ENCODE results near the gene LTC4S. TPM values are rescaled to one million over a fixed set of nuclear protein-coding genes. Genes with fewer than 3 reads are reported as not detected.
A peak's percentile ranks its signal among the peaks of the same experiment; 100 is the strongest.
"Not testable (repeated sequence)": the region's sequence is repeated elsewhere in the genome, so short reads cannot be mapped to it uniquely, and the experiment has no call there.

Gene LTC4S, protein sequence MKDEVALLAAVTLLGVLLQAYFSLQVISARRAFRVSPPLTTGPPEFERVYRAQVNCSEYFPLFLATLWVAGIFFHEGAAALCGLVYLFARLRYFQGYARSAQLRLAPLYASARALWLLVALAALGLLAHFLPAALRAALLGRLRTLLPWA
- 10 to 100 TPM; 19.7 to 20.3 TPM for total RNA-seq
- long read RNA-seq, donor 1, partial matches to known transcripts: 2 of 16 reads
- long read RNA-seq, donor 1, other reads (novel, unspliced or antisense): 5 of 16 reads
- long read RNA-seq, donor 2, partial matches to known transcripts: 0 of 3 reads
- long read RNA-seq, donor 2, other reads (novel, unspliced or antisense): 2 of 3 reads

DNA sequence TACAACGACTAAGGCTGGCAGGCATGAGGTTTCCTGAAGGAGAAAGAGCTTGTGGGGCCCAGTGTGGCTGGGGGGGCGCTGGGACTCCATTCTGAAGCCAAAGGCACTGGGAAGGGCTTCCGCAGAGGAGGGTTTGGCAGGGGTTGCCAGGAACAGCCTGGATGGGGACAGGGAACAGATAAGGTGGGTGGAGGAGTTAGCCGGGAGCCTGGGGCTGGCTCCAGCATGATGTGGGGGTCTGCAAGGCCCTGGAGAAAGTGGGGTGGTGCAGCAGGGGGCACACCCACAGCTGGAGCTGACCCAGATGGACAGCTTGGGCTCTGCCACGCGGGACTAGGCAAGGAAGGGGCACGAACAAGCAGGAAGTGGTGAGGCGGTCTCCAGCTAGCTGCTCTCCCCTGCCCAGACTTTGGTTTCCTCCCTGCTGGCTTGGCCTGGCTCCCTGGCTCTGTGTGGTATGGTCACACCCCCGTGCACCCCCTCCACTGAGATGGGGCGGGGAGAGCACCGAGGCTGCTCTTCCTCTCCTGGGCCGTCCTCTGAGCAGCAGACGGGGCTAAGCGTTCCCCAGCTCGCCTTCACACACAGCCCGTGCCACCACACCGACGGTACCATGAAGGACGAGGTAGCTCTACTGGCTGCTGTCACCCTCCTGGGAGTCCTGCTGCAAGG lies at the start of gene LTC4S:
TSS of gene LTC4S (plus strand) at position 519 of the 672 bp plus-strand sequence. CDS start at position 614, 95 bp downstream.
- intact Hi-C loops (cut with DNase I): no loop called here
- DNase-seq (ENCODE audit: low spot score): peak; percentile 96

DNA sequence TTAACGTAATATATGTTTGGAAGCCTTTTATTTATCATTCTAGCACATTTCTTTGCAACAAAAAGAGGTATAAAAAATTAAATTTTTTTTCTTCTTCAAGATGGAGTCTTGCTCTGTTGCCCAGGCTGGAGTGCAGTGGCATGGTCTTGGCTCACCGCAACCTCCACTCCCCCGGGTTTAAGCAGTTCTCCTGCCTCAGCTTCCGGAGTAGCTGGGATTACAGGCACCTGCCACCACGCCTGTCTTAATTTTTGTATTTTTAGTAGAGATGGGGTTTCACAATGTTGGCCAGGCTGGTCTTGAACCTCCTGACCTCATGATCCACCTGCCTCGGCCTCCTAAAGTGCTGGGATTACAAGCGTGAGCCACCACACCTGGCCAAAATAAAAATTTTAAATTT lies 49.7 kb upstream of the LTC4S start:
- DNase-seq (ENCODE audit: low spot score); intact Hi-C loops (cut with DNase I): not testable (repeated sequence)

DNA sequence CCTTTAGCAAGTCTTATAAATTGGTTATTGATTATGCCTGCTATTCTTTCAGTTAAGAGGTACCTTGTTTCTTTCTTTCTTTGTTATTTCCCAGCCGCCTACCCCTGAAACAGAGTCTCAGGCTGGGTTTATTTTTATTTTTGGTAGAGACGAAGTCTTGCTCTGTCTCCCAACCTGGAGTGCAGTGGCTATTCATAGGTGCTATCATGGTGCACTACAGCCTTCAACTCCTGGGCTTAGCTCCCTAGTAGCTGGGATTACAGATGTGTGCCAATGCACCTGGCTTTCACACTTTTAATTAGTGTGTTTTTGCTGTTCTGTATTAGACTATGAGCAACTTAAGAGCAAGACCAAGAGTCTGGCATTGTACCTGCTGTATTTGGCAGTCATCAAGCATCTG lies 46.9 kb upstream of the LTC4S start:
- no peak for DNase-seq (ENCODE audit: low spot score)
- intact Hi-C loops (cut with DNase I): no loop called here

DNA sequence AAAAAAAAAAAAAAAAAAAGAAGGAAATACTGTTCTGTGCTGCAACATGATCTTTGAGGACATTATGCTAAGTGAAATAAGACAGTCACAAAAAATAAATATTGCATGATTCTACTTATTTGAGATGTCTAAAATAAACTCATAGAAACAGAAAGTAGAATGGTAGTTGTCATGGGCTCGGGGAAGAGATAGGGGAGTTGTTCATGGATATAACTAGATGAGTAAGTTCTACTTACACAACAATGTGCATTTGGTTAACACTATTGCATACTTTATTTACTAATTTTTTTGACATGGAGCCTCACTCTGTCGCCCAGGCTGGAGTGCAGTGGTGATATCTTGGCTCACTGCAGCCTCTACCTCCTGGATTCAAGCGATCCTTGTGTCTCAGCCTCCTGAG lies 46.0 kb upstream of the LTC4S start:
- no peak for DNase-seq (ENCODE audit: low spot score)
- intact Hi-C loops (cut with DNase I): no loop called here

DNA sequence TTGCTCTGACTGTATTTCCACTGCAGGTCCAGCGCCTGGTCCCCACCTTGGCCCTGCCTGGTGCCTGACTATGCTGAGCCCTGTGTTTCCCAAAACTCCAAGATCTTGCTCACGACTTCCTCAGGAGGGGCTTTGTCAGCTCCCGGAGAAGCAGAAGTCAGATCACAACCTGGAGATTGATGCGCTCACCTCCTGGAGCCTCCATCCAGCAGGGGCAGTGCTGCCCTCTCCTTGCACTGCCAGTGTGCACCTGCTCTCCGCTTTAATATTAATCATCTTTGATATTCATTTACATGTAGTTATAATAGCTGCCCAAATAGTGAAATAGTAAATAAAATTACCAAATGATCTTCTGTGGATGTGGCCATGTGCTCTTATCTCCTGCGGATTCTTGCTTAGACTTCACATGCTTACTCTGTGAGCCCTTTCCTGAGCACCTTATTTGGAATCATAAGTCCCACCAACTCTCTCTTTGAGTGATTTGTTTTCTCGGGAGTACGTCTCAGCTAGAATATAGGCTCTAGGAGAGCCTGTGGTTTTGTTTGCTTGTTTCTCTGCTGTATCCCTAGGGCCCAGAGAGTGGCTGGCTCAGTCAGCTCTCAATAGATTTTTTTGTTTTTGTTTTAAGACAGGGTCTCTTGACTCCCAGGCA lies 43.8 kb upstream of the LTC4S start:
- intact Hi-C loops (cut with DNase I): no loop called here
- DNase-seq (ENCODE audit: low spot score): no peak

DNA sequence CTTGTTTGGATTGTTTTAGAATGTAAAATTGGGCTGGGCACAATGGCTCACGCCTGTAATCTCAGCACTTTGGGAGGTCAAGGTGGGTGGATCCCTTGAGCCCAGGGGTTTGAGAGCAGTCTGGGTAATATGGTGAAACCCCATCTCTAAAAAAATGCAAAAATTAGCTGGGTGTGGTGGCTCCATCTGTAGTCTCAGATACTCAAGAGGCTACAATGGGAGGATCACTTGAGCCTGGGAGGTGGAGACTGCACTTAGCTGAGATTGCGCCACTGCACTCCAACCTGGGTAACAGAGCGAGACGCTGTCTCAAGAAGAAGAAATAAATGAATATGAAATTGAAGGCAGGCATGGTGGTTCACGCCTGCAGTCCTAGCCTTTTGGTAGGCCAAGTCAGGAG lies 39.8 kb upstream of the LTC4S start:
- intact Hi-C loops (cut with DNase I): no loop called here
- no peak for DNase-seq (ENCODE audit: low spot score)

DNA sequence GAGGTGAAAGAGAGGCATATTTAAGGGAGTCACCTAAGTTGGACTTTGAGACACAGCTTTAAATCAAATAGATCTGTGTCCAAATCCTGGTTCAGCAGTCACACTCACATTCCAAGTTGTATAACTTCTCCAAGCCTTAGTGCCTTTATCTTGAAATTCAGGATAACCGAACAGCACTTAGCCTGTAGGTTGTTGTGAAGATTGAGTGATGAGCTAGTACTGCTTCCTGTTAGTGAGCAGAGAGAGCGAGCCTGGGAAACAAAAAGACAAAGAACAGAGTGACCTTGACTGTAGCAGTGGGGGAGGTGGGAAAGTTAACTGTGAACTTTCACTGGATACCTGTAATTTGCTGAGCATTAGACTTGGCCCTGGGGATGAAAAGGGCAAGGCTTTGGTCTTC lies 38.8 kb upstream of the LTC4S start:
- intact Hi-C loops (cut with DNase I): no loop called here
- no peak for DNase-seq (ENCODE audit: low spot score)

DNA sequence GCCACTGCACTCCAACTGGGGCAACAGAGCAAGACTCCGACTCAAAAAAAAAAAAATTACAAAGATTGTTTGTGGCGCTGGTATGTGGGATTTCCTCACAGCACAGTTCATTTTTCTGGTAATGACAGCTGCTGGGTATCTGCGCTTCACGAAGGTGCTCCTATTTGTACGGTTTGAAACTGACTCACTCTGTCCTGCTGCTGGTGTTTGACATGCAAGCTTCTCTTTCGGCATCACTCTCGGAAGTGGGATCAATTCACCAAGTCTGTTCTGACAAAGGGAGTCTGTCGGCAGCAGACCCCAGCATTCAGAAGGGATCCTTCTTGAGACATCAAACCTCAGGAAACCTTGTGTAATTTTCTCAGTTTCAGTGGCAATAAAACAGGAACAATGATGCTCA lies 34.8 kb upstream of the LTC4S start:
- intact Hi-C loops (cut with DNase I): no loop called here
- peak; percentile 8 for DNase-seq (ENCODE audit: low spot score)

DNA sequence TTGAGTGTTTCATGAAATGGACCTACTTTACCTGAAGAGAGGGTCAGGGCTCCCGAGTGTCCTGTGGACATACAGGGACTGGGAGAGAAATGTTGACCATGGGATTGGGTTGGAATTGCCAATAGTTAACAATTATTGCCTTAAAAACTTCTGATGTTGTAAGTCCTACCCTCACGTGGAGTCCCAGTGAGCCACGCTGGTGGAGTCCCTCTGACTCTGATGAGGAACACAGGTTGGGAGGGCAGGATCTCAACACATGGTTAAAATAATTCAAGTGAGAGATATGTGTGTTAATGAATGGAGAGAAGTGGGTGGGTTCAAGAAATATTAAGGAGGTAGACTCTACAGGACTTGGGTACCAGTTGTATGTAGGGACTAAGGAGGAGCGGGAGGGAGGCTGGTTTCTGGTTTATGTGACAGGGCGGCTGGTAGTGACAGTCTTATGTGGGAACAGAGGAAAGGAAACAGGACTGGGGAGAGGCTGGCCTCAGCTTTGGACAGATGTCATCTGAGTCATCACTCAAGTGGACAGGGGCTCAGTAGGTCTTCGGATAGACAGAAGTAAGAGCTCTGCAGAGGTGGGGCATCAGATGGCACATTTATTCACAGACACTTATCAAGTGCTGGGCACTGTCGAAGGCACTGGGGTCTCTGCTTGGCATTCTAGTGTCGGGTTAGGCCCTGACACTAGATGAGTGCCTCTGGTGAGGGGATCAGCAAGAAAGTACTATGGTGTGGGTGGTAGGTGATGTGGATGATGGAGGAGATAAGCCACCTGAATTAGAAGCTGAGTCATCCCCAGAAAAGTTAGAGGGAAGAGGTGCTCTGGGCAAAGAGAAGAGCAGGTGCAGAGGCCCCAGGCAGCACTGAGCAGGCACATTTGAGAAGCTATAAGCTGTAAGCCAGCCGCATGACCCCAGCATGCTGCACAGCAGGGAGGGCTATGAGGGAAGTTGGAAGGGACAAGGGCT lies 33.9 kb upstream of the LTC4S start:
- peak; percentile 55 for DNase-seq (ENCODE audit: low spot score)
- intact Hi-C loops (cut with DNase I): loop anchor here in 1 of 2 donors (5.0 kb wide), 1 partner anchor 147 kb away; the partner anchor contains the start of gene TBC1D9B

DNA sequence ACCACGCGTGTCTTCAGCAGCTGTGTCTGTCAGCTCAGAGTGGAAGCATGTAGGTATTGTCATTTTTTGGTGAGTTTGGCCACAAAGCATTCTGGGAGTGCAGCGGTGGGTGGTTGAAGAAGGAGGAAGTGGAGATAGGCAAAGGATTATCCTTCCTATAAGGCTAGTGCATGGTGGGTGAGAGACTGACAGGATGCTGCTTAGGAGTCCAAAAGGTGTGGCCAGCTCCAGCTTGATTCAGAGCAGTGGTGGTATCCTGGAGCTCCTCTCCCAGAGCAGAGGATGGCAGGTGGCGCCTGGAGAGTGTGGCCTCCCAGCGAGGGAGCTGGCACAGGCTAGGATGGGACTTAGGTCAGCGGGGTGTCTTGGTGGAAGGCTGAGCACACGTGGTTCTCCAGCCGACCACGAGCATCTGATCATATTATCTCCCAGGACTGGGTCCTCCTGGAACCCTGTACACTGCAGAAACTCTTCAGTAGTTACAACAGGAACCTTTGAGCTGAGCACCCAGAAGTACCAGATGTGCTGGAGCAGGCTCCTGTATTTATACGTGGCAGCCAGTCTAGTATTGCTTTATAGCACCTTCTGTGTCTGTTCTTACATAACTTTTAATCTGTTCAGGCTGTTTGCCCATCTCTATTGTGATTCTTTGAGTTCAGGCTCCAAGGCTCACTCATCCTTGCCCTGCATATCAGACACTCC lies 31.6 kb upstream of the LTC4S start:
- intact Hi-C loops (cut with DNase I): loop anchor here in 1 of 2 donors (5.0 kb wide), 1 partner anchor 145 kb away; the partner anchor contains the start of gene TBC1D9B

DNA sequence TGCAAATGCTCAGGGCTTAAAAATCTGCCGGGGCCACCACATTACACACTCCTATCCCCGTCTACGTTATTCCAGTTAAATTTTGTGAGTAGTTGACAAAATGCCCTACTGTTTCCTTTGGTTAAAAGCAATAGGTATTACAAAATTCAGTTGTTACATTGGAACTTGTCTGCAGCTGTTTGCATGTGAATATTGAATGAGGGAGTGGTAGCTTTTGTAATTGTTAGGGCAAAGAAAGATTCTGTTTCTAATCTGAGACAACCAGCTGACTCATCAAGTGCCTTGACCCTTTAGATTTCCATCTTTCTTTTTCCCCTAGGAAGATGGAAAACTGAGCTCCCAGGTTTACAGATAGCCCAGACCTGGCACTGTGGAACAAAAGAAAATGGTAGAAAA lies 31.0 kb upstream of the LTC4S start:
- peak; percentile 4 for DNase-seq (ENCODE audit: low spot score)
- intact Hi-C loops (cut with DNase I): loop anchor here in 1 of 2 donors (5.0 kb wide), 1 partner anchor 145 kb away; the partner anchor contains the start of gene TBC1D9B

More for the DNA sequence above, 31.6 kb upstream of the LTC4S start:
- DNase-seq (ENCODE audit: low spot score): peak; percentile 36

DNA sequence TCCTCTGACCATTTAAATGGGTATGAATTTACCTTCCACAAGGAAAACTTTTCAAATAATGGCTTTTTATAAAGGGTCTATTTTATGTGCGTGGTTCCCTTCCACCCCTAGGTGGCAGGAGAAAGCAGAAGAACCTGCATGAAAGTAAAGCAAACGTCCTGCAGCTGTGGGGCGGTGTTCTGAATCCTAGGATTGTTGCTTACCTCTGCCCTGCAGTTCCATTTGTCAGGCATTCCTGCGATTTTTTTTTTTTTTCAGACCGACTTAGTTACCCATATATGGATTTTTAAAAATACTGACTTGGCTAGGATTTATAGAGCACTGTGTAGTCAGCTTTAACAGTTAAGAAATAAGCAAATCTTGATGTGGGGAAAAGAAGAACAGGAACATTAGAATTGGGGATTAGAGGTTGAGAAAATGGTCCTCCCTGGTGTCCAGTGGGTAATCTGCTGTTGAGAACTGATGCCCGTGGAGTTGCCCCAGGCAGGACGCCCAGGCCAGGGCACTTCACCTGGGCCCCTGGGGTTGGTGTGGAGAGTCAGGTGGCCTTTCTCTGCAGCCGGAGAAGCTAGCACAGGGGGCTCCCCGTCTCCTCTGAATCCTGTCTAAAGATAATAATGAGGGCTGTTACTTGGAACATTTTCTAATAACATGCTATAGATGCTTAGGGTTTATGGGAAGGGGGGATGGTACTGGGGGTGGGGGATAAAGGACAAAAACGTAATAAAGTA lies 30.4 kb upstream of the LTC4S start:
- DNase-seq (ENCODE audit: low spot score): peak; percentile 81
- intact Hi-C loops (cut with DNase I): loop anchor here in 1 of 2 donors (5.0 kb wide), 1 partner anchor 144 kb away; the partner anchor contains the start of gene TBC1D9B

DNA sequence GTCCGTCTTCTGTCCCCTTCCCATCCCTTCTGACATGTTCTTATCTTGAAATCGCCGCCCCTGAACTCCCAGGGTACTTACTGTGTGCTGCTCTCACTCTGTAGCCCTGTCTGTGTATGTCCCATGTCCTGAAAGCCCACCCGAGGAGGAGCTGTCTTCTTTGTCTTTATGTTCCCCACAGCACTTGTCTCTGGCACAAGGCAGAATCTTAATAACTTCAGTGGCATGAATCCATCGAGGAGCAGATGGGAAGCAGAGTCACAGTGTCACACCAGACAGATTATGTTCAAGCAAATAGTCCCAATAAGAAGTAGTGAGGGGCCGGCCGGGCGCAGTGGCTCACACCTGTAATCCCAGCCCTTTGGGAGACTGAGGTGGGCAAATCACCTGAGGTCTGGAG lies 29.7 kb upstream of the LTC4S start:
- DNase-seq (ENCODE audit: low spot score): peak; percentile 45
- intact Hi-C loops (cut with DNase I): loop anchor here in 1 of 2 donors (5.0 kb wide), 1 partner anchor 143 kb away; the partner anchor contains the start of gene TBC1D9B

DNA sequence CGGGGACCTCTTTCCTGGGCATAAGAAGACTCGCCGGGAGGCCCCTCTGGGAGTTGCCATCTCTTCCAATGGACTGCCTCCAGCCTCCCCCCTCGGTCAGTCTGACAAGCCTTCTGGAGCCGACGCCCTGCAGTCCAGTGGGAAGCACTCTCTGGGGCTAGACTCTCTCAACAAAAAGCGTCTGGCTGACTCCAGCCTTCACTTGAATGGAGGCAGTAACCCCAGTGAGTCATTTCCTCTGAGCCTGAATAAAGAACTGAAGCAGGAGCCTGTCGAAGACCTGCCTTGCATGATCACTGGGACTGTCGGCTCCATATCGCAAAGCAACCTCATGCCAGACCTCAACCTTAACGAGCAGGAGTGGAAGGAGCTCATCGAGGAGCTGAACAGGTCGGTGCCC lies 28.4 kb upstream of the LTC4S start:
- peak; percentile 89 for DNase-seq (ENCODE audit: low spot score)
- intact Hi-C loops (cut with DNase I): no loop called here

DNA sequence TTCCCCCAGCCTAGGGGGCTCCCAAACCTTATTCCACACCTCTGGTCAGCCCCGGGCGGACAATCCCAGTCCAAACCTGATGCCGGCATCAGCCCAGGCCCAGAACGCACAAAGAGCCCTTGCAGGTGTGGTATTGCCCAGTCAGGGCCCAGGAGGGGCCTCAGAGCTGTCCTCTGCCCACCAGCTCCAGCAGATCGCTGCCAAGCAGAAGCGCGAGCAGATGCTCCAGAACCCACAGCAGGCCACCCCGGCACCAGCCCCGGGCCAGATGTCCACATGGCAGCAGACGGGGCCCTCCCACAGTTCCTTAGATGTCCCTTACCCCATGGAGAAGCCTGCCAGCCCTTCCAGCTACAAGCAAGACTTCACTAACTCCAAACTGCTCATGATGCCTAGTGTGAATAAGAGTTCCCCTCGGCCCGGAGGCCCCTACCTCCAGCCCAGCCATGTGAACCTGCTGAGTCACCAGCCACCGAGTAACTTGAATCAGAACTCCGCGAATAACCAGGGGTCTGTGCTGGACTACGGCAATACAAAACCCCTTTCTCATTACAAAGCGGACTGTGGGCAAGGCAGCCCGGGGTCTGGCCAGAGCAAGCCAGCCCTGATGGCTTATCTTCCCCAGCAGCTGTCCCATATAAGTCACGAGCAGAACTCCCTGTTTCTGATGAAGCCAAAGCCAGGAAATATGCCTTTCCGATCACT lies 27.6 kb upstream of the LTC4S start:
- peak; percentile 70 for DNase-seq (ENCODE audit: low spot score)
- intact Hi-C loops (cut with DNase I): no loop called here

DNA sequence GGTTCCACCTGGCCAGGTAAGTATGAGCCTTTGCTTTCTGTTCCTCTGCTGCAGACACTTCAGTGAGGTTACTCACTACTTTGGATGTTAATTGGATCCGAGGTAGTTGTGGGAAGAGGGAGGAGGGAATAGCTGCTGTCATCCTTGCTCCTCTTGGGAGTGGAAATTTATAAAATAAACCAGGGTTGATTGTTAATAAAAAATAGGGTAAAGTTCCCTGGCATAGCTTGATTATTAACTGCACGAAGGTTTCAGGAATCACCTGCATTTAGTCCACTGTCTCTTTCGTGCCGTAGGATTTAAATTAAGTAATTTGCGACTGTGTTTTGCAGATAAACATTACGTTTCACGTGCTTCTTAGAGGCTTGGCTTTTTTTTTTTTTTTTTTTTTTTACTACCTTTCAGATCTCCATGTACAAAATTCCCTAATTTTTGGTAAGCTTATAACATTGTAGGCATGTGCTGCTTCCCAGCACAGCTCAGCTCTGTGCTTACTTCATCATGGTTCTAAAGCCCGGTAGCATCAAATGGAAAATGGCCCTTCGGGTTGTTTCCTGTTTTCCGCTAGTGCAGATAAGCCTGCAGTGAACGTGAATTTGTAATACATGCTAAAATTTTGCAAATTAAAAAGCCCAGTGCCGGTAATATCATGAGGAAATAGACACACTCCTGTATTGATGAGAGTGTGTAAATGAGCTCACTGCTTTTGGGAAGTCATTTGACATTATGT lies 26.9 kb upstream of the LTC4S start:
- intact Hi-C loops (cut with DNase I): no loop called here
- no peak for DNase-seq (ENCODE audit: low spot score)
